Retinal pigment epithelial cell (primary cell): ENCODE results near the gene CNTN5.

Experiments
- DNase-seq: peaks from one replicate; pipeline ENCODE4 v3.0.0-alpha.2; 2010; ENCODE audit warnings: low read depth
- H3K4me3 ChIP-seq: 2 replicates; pipeline ENCODE4 v1.5.1; 2011; ENCODE audit warnings: mild to moderate bottlenecking, low read length, control low read depth, moderate library complexity
- CTCF ChIP-seq: conservative IDR thresholded peaks from 2 replicates; pipeline ENCODE4 v1.5.1; 2011; ENCODE audit warnings: low read depth, low read length, control low read depth, inconsistent platforms

The CNTN5 gene

DNA sequence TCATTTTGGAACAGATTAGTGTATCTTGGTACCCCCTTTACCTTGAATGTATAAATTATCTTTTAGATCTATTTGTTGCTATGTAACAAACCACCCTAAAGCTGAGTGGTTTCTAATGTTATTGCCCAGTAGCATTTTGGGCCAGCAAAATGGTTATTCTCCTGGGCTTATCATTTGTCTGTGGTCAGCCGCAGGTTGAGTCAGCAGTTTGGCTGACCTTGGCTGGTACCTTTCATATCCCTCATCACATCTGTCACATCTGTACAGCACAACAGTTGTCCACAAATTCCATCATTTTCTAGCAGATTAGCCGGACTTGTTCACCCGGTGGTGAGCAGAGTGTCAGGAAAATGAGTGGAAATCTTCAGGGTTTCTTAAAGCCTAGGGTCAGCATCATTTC lies 1077.8 kb downstream of the CNTN5 start:
- no peak overlapping the region for H3K4me3 ChIP-seq
- no peak for DNase-seq
- TF ChIP-seq CTCF = no peak

DNA sequence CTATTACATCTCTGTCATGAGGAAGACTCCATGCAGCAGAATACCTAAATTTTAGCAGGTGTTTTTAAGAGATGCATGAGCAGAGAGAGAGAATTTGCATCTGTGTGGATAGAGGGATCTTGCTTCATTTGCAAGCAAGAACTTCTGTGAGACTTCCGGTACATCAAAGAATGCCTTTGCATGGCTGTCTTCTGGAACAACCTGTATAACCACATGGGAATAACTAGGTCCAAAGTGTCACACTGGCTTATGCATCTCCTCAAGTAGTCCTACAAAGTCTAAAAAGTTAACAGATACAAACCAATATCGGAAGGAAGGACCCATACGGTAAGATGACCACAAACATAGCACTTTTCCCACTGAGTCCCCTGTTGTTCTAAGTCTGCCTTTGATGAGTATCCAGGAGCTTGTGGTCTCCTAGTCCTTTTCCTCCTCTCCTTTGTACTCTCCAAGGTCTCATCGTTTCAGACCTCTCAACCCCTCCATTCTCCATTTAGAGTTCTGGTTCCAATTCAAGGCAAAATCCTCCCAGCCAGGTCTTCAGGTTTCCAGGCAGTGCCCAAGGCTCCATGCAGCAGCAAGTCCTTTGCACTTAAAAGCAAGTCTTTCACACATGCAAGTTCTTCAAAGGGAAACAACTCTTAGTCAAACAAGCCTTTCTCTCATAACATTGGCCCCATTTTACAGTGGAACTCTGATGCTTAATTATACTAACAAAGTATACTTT lies 1084.7 kb downstream of the CNTN5 start:
- TF ChIP-seq CTCF = no peak
- DNase-seq = no peak
- no peak overlapping the region for H3K4me3 ChIP-seq

DNA sequence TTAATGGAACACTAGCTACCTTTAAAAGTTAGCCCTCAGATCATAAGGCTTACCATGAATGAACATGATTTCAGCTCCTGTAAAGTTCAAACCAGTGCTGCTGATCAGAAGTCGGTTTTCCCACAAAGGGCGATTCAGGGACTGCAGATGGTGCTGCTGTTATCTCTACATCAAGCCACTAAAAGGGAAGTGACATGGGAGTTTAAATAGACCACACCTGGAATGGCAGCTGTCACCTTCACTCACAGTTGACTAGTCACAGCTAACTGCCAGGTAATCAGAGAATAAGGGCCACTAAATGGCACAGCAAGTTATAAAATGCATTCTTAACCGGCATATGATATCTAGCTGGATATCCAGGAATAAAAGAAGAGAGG lies 1085.2 kb downstream of the CNTN5 start:
- TF ChIP-seq CTCF = no peak
- DNase-seq = no peak
- no peak overlapping the region for H3K4me3 ChIP-seq

DNA sequence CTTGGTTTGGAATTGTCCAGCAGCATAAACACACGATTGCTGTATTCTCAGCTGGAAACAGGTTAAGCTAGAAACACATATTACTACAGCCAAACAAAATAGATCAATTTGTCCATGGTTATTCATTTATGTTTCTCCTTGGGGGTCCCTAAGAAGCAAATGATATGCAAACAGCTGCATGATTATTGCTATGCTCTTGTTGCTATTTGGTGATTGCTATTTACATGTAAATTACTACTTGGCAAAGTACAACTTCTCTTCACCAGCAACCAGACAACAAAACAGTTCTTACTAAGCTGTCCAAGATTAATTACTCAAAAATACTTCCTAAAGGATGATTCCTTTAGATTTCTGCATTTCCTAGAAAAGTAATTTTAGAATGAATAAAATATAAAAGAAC lies 1098.4 kb downstream of the CNTN5 start:
- no peak overlapping the region for H3K4me3 ChIP-seq
- TF ChIP-seq CTCF = no peak
- DNase-seq = no peak

DNA sequence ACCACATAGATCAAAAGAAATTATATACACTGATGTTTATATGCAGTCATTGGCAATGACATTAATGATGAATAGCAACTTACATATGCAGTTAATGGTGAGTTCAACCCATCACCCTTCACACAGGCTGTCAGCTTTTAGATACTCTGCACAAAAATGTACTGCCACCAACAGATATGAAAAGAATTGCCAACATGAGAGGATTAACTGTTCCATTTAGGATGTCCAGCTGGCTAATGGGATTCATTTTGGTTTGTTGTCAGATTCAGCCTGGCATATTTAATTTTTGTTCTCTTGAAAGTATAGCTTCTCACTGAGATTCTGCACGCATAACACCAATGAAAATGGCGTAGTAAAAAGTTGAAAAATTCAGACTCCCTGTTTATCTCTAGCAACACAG lies 1112.4 kb downstream of the CNTN5 start:
- no peak for TF ChIP-seq CTCF
- no peak overlapping the region for H3K4me3 ChIP-seq
- DNase-seq = no peak

- no peak for DNase-seq
- H3K4me3 ChIP-seq = no peak overlapping the region
- TF ChIP-seq CTCF = no peak
Observed at GRCh38 chr11:100141201-100141600, 1120.5 kb downstream of the CNTN5 start.

DNA sequence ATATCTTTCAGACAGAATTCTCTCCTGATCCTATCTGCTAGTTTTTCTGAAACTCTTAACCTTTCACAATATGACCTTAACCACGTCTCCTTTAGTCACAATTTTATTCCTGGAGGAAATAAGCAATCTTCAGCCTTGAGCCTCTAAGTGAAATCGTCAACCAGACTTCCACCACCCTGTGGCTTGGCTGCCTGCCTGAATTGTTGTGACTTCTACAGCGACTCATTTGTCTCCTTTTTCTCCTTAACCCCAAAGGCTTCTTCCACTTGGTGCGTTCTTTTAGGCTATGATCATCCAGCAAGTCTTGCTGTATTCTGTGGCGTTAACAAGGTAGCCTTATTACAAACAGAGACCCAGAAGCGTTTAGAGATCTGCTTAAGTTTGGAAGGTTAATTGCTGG lies 1131.2 kb downstream of the CNTN5 start:
- peak; percentile 41 for DNase-seq
- H3K4me3 ChIP-seq = no peak overlapping the region
- TF ChIP-seq CTCF = no peak
